LNCaP clone FGC (cell line): ENCODE results near the gene ULBP2.
"Not testable (repeated sequence)": the region's sequence is repeated elsewhere in the genome, so short reads cannot be mapped to it uniquely, and the experiment has no call there.

Experiments used
- DNase-seq: peaks from one replicate; pipeline ENCODE4 v3.0.0-alpha.2; 2011; ENCODE audit warnings: low read depth
- H3K4me3 ChIP-seq: 2 replicates; pipeline ENCODE4 v1.5.1; 2011; ENCODE audit warnings: mild to moderate bottlenecking, low read depth, low read length, control low read depth
- TF ChIP-seq, protein P1 (sequence below): IDR thresholded peaks from 2 replicates; pipeline ENCODE4 v1.5.1; 2012; ENCODE audit warnings: mild to moderate bottlenecking; ENCODE audit not compliant: control insufficient read depth, insufficient read depth; ENCODE audit errors: extremely low read depth

The ULBP2 gene

DNA sequence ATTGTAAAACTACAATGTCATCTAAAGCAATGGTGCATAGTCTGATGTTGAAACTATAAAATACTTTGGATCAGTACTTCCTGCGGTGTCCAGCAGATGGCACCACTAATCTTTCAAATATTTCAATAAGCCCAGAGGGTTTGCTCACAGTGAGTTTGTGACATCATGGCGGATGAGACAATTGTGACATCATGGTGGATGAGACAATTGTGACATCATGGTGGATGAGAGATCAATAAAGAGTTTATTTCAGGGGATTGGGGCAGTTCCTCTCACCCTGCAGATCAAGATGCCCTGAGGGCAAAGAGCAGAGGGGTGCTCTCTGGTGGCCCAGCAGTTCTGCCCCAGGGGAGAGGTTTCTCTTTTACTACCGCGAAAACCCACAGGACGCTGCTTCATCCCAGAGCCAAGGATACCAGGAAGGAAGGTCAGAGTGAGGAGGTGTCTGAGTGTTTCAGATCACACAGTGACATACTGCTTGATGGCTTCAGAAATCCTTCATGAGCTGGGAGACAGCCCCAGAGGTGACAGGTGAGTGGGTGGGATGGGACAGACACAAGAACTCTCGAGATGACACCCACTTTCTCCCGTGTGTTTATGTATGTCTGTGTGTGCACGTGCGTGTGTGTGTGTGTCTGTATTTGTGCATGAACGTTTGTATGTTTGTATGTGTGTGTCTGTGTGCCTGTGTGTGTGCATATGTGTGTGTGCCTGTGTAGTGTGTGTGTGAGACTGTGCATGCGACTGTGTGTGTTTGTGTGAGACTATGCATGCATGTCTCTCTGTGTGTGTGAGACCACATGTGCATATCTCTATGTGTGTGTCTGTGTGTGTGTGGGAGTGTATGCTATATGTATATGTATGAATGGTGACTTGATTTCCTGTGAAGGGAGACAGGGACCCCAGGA, 7.3 kb upstream of the ULBP2 start:
- H3K4me3 ChIP-seq: no peak overlapping the region
- TF ChIP-seq, protein P1, sequence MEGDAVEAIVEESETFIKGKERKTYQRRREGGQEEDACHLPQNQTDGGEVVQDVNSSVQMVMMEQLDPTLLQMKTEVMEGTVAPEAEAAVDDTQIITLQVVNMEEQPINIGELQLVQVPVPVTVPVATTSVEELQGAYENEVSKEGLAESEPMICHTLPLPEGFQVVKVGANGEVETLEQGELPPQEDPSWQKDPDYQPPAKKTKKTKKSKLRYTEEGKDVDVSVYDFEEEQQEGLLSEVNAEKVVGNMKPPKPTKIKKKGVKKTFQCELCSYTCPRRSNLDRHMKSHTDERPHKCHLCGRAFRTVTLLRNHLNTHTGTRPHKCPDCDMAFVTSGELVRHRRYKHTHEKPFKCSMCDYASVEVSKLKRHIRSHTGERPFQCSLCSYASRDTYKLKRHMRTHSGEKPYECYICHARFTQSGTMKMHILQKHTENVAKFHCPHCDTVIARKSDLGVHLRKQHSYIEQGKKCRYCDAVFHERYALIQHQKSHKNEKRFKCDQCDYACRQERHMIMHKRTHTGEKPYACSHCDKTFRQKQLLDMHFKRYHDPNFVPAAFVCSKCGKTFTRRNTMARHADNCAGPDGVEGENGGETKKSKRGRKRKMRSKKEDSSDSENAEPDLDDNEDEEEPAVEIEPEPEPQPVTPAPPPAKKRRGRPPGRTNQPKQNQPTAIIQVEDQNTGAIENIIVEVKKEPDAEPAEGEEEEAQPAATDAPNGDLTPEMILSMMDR: peak; percentile 72
- DNase-seq: peak; percentile 51

DNA sequence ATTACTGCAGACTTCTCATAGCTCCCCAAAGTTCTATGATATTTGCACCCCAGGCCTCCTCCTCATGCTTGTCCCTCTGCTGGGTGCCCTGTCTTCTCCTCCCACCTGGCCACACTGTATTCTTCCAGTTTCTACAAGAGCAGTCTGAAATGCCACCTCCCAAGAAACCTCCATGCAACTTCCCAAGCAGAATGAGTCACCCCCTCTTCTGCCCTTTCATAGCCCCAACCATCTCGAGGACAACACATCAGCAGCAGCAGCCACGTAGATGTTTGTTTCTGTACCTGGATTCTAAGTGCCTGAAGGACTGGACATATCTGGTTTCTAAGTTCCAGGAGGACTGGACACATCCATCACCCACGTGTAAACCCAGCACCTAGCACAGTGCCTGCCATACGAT, 6.6 kb upstream of the ULBP2 start:
- TF ChIP-seq, protein P1: no peak
- no peak overlapping the region for H3K4me3 ChIP-seq
- no peak for DNase-seq

DNA sequence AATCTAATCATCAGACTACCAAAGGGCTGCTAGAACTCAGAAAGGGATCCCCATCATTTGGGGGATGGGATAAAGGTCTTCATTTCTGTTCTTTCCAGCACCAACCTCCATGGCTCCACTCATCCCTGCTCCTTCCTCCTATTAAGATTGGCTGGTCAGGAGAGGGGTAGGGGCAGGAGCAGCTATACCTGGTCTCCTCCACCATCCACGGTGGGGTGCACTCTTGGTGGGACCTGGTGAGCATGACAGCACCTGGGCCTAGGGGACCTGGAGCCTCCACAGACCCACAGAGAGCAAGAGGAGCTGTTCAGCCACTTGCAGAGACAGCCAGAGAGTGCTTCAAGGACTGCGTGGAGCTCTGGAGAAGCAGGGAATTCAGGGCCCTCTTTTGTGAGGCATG, 6.1 kb upstream of the ULBP2 start:
- TF ChIP-seq, protein P1: no peak
- no peak for DNase-seq
- H3K4me3 ChIP-seq: no peak overlapping the region

DNA sequence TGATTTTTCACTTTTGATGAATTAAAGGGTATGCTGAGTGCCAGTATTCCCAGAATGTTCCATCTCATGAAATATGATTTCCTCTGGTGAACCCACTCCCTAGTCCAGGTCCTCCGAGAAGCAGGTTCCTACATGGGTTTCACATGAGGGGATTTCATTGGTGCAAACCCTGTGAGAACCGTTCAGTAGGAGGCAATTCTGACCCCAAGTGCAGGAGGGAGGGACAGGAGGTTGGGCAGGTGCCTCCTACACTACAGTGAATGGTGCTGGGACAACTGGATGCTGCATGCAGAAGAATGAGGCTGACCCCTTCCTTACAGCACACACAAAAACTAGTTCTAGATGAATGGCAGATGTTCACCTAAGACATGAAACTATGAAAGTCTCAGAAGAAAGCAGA, 5.1 kb upstream of the ULBP2 start:
- TF ChIP-seq, protein P1: no peak
- no peak for DNase-seq
- H3K4me3 ChIP-seq: no peak overlapping the region

DNA sequence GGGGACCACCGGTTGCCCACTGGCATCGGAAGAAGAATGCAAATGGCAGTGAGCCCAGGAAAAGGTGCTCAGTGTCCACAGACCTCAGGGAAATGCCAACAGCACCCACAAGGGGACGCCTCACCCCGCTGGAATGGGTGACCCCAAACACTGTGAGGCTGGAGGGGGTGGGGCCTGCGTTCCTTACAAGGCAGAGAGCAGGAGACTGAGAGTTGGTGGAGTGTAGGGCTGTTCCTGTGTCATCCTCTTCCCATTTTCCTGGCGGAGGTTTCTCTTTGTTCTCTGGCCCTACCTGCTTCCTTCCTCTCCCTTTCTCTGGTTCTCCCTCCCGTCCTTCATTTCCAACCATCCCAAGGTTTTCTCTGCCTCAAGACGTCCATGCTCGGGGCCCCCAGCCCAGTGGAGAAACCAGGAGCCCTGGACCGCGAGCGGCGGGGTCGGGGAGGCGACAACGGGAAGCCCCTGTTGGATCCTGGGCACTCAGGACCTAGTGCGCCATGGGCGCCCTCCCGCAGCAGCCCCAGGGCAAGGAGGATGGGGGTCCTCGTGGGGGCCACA, 3.7 kb upstream of the ULBP2 start:
- DNase-seq: not testable (repeated sequence)
- peak overlapping the region; percentile 41 for H3K4me3 ChIP-seq

DNA sequence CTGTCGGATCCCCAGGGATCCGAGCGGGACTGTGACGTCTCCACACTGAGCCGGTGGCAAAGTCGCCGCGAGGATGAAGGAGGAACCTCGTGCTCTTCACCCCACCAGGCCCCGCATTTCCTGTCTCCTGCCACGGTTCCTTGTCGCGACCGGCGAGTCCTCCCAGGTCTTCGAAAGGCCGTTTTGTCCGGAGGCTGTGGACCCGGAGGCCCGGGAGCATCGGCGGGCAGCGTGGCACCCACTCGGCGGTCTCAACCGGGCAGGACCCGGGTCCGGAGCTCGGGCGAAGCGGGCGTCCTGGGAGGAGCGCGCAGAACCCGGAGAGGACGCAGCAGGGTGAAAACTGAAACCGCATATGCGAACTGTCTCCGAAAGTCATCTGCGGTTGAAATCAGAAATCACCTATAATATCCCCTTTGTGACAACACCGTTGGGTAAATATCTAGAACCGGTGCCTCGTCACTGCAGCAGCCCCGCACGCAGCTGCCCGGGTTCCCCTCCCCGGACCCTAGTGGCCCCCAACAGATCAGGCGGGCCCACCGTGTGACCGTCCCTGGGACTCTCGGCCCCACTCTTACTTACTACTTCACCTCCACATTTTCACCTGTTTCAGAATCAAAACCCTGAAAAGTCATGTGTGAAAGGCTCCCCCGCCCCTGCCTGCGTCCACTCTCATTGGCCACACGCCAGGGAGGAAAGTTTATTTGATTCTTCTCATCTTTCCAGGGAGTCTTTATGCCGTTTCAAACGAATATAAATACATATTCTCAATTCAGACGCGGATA, 3.1 kb upstream of the ULBP2 start:
- DNase-seq: no peak
- H3K4me3 ChIP-seq: peak overlapping the region; percentile 41
- TF ChIP-seq, protein P1: no peak

DNA sequence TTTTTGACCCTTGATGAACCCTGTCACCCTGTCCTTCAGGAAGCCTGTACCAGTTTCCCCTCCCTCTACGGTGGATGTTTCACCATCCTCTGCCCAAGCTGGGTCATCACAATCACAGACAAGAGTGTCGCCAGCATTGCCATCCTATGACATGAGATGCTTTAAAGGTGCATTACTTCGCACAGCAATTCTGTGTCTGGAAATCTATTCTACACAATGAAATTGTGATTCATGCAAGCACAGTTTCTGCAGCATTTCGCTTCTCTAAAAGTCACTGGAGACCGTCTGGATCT, 2.5 kb upstream of the ULBP2 start:
- no peak overlapping the region for H3K4me3 ChIP-seq
- DNase-seq: no peak
- TF ChIP-seq, protein P1: no peak
